ENCODE measurements around the gene PIK3R2. TPM values are rescaled to one million over a fixed set of nuclear protein-coding genes. Genes with fewer than 3 reads are reported as not detected.
"Not testable (repeated sequence)": the region's sequence is repeated elsewhere in the genome, so short reads cannot be mapped to it uniquely, and the experiment has no call there.

Gene PIK3R2
- 90.4 to 95.5 TPM (median 94.7 TPM) in 3 replicates for total RNA-seq

- peak; percentile 100 for DNase-seq (ENCODE audit: low spot score in 2 of 2, unreplicated experiment in 2 of 2)
- peak; percentile 39 for TF ChIP-seq CTCF (IDR thresholded peaks at IDR 0.05; ENCODE audit: unreplicated experiment)
Measured at GRCh38 chr19:18152817-18153555, at the start of gene PIK3R2. PIK3R2 (plus strand) TSS chr19:18153163; CDS start chr19:18155880, 2,717 bp downstream.

GRCh38 chr19:18104793-18105131 lies 48.2 kb upstream of the PIK3R2 start:
- Mint-ChIP-seq H3K4me3 (peak overlapping the region; percentile 68), H3K27me3 (ENCODE audit: low read depth) (peaks cover 29% of the 10 kb centered on the region), H3K4me1 (peaks cover 4% of the 10 kb centered on the region), H3K36me3 (no peaks in the 10 kb centered on the region), H3K27ac (no peak overlapping the region), H3K9me3 (no peaks in the 10 kb centered on the region)
- TF ChIP-seq CTCF (IDR thresholded peaks at IDR 0.05; ENCODE audit: unreplicated experiment), result no peak
- DNase-seq (ENCODE audit: low spot score in 2 of 2, unreplicated experiment in 2 of 2), result no peak

More at GRCh38 chr19:18152817-18153555, at the start of gene PIK3R2:
- peaks cover 3% of the 10 kb centered on the region for H3K36me3 Mint-ChIP-seq
- H3K9me3 Mint-ChIP-seq, result no peaks in the 10 kb centered on the region
- H3K27me3 Mint-ChIP-seq (ENCODE audit: low read depth), result no peaks in the 10 kb centered on the region
- peak within 1 kb of the TSS; percentile 98 for H3K27ac Mint-ChIP-seq
- H3K4me1 Mint-ChIP-seq, result peaks cover 32% of the 10 kb centered on the region
- peak within 1 kb of the TSS; percentile 93 for H3K4me3 Mint-ChIP-seq

GRCh38 chr19:18105259-18105658 lies 47.7 kb upstream of the PIK3R2 start:
- not testable (repeated sequence) for H3K9me3 Mint-ChIP-seq; DNase-seq (ENCODE audit: low spot score in 2 of 2, unreplicated experiment in 2 of 2); H3K27ac Mint-ChIP-seq; H3K4me3 Mint-ChIP-seq; H3K36me3 Mint-ChIP-seq; H3K4me1 Mint-ChIP-seq
- H3K27me3 Mint-ChIP-seq (ENCODE audit: low read depth), result peaks cover 24% of the 10 kb centered on the region

DNA sequence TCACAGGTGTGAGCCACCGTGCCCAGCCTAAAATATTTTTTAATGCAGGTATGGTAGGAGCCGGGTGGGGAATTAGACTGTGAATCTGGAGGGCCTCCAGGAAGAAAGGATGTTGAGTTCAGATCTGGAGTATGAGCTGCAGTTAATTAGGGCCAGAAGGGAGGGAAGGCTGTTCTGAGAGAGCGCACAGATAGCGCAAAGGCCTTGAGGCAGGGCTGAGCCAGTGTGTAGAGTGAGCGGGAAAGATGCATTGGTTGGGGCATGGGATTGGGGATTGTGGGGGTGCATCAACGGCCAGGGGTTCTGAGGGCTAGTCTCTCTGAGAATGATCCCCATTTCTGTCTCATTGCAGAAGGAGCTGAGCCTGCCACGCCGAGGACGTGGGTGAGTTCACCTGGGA lies 45.7 kb upstream of the PIK3R2 start:
- DNase-seq (ENCODE audit: low spot score in 2 of 2, unreplicated experiment in 2 of 2), result no peak
- H3K4me3 Mint-ChIP-seq, result no peak overlapping the region
- H3K9me3 Mint-ChIP-seq, result no peaks in the 10 kb centered on the region
- H3K27ac Mint-ChIP-seq, result no peak overlapping the region
- peaks cover 4% of the 10 kb centered on the region for H3K4me1 Mint-ChIP-seq
- TF ChIP-seq CTCF (IDR thresholded peaks at IDR 0.05; ENCODE audit: unreplicated experiment), result no peak
- H3K36me3 Mint-ChIP-seq, result no peaks in the 10 kb centered on the region
- peaks cover 14% of the 10 kb centered on the region for H3K27me3 Mint-ChIP-seq (ENCODE audit: low read depth)

DNA sequence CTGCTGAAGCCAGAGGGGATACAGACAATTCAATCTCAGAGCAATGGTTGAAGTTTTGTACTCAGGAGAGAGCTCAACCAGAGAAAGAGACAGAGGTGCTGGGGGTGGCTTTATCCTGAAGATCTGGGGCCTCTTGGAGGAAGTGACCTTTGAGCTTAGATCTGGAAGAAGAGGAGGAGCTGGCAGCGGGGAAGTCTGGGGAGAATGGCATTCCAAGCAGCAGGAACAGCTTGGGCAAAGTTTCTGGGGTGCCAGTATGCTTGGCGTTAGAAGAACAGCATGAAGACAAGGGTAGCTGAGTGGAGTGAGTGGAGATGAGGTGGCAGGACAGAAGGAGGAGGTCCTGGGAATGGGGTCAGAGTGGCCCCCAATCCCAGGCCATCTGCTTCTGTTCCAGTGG lies 44.1 kb upstream of the PIK3R2 start:
- H3K27me3 Mint-ChIP-seq (ENCODE audit: low read depth), result peaks cover 14% of the 10 kb centered on the region
- no peaks in the 10 kb centered on the region for H3K9me3 Mint-ChIP-seq
- H3K27ac Mint-ChIP-seq, result peak overlapping the region; percentile 54
- H3K4me3 Mint-ChIP-seq, result peak overlapping the region; percentile 69
- no peak for DNase-seq (ENCODE audit: low spot score in 2 of 2, unreplicated experiment in 2 of 2)
- peaks cover 4% of the 10 kb centered on the region for H3K4me1 Mint-ChIP-seq
- no peak for TF ChIP-seq CTCF (IDR thresholded peaks at IDR 0.05; ENCODE audit: unreplicated experiment)
- H3K36me3 Mint-ChIP-seq, result no peaks in the 10 kb centered on the region

GRCh38 chr19:18109341-18109732 lies 43.6 kb upstream of the PIK3R2 start:
- no peak overlapping the region for H3K27ac Mint-ChIP-seq
- H3K9me3 Mint-ChIP-seq, result no peaks in the 10 kb centered on the region
- TF ChIP-seq CTCF (IDR thresholded peaks at IDR 0.05; ENCODE audit: unreplicated experiment), result no peak
- H3K27me3 Mint-ChIP-seq (ENCODE audit: low read depth), result peaks cover 14% of the 10 kb centered on the region
- H3K4me3 Mint-ChIP-seq, result peak overlapping the region; percentile 69
- H3K36me3 Mint-ChIP-seq, result no peaks in the 10 kb centered on the region
- H3K4me1 Mint-ChIP-seq, result peaks cover 4% of the 10 kb centered on the region
- DNase-seq (ENCODE audit: low spot score in 2 of 2, unreplicated experiment in 2 of 2), result no peak

Measured in mesothelial cell of epicardium (in vitro differentiated cells).